ENCODE results near the gene TTYH2. TPM values are rescaled to one million over a fixed set of nuclear protein-coding genes. Genes with fewer than 3 reads are reported as not detected.

Gene TTYH2
- total RNA-seq, 3 donors from 2014 or later (not counting 1 experiment from before 2014, with no cell fraction given), result 4.3 to 7.9 (median 4.8) TPM

DNA sequence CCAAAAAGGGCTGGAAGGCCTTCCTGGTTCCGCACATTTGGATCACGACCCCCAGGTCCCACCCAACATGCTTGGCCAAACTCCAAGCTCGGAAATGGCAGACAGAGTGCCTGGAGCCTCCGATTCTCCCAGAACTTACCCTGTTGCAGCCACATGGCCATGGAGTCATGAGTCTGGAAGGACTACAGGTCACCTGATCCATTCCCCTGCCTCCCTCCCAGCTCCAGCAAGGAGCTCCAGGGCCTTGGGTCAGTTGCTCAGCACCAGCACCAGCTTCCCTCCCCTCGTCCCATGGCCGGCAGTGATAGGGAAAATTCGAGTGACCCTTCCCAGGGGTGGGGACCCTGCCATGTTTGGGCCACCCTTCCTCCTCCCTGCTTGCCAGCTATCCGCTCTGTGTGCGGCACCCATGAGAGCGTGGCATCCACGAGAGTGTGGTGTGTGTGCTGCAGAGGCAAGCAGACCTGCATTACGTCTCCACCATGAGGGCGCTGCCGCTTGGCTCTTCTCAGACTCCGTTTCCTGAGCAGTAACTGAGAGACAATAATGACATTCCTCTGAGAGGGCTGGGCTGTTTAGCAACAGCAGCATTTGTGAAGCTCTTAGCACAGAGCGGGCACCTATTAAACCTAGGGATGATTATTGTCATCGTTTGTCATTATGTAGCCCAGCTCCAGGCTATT is 31.2 kb upstream of the TTYH2 start:
- H3K4me3 ChIP-seq (ENCODE audit: low read length), result no peak overlapping the region
- intact Hi-C loops (cut with micrococcal nuclease), result no loop called here
- 90% methylated on average over 17 of the region's 17 CpGs for WGBS (ENCODE audit: insufficient coverage)
- no peaks in the 10 kb centered on the region for H3K36me3 ChIP-seq (ENCODE audit: control insufficient read depth, insufficient read depth, low read length)
- no peak for ATAC-seq
- H3K9me3 Mint-ChIP-seq, result no peaks in the 10 kb centered on the region
- peaks cover 9 to 14% of the 10 kb centered on the region in 2 donors for H3K27me3 Mint-ChIP-seq (ENCODE audit: low read depth in 2 of 2)
- H3K27ac ChIP-seq (ENCODE audit: low read length), result no peak overlapping the region
- no peaks in the 10 kb centered on the region for H3K4me1 ChIP-seq (ENCODE audit: control insufficient read depth, insufficient read depth, low read length)
- no peak overlapping the region for H3K27ac Mint-ChIP-seq
- H3K36me3 Mint-ChIP-seq, result no peaks in the 10 kb centered on the region
- DNase-seq, result no peak
- no peaks in the 10 kb centered on the region for H3K9me3 ChIP-seq (ENCODE audit: control insufficient read depth, insufficient read depth, low read length)
- no peak for TF ChIP-seq CTCF (IDR thresholded peaks at IDR 0.05)
- no peaks in the 10 kb centered on the region for H3K4me1 Mint-ChIP-seq
- no peaks in the 10 kb centered on the region for H3K27me3 ChIP-seq (ENCODE audit: control insufficient read depth, insufficient read depth, low read length)
- no peak overlapping the region for H3K4me3 Mint-ChIP-seq

DNA sequence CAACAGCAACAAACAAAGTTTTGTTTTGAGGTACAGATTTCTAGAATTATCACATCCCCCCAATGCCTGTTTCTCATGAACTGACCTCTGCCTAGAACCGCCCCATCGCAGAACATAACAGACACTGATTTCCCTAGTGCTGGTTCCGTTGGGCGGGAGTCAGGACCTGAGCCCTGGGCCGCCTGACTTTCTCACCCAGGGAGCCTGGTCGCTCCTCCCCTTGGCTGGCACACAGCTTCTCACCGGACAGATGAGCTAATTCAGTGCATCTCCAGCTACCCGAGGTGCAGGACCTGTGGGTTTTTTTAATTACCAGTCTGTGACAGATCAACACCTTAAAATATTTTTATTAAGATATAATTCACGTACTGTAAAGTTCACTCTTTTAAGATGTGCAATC is 30.0 kb upstream of the TTYH2 start:
- no peak overlapping the region for H3K27ac ChIP-seq (ENCODE audit: low read length)
- no peak overlapping the region for H3K4me3 Mint-ChIP-seq
- DNase-seq, result no peak
- no peak overlapping the region for H3K4me3 ChIP-seq (ENCODE audit: low read length)
- H3K36me3 Mint-ChIP-seq, result no peaks in the 10 kb centered on the region
- no peak for ATAC-seq
- intact Hi-C loops (cut with micrococcal nuclease), result no loop called here
- no peaks in the 10 kb centered on the region for H3K4me1 ChIP-seq (ENCODE audit: control insufficient read depth, insufficient read depth, low read length)
- no peaks in the 10 kb centered on the region for H3K4me1 Mint-ChIP-seq
- peaks cover 7 to 12% of the 10 kb centered on the region in 2 donors for H3K27me3 Mint-ChIP-seq (ENCODE audit: low read depth in 2 of 2)
- H3K27ac Mint-ChIP-seq, result no peak overlapping the region
- H3K27me3 ChIP-seq (ENCODE audit: control insufficient read depth, insufficient read depth, low read length), result no peaks in the 10 kb centered on the region
- no peaks in the 10 kb centered on the region for H3K36me3 ChIP-seq (ENCODE audit: control insufficient read depth, insufficient read depth, low read length)
- TF ChIP-seq CTCF (IDR thresholded peaks at IDR 0.05), result no peak
- 89% methylated on average over 9 of the region's 9 CpGs for WGBS (ENCODE audit: insufficient coverage)
- no peaks in the 10 kb centered on the region for H3K9me3 ChIP-seq (ENCODE audit: control insufficient read depth, insufficient read depth, low read length)
- no peaks in the 10 kb centered on the region for H3K9me3 Mint-ChIP-seq

GRCh38 chr17:74185571-74186185 is 27.7 kb upstream of the TTYH2 start:
- Histone ChIP-seq H3K4me3 (ENCODE audit: low read length) (no peak overlapping the region), H3K27ac (ENCODE audit: low read length) (no peak overlapping the region), H3K36me3 (ENCODE audit: control insufficient read depth, insufficient read depth, low read length) (no peaks in the 10 kb centered on the region), H3K4me1 (ENCODE audit: control insufficient read depth, insufficient read depth, low read length) (no peaks in the 10 kb centered on the region), H3K9me3 (ENCODE audit: control insufficient read depth, insufficient read depth, low read length) (no peaks in the 10 kb centered on the region), H3K27me3 (ENCODE audit: control insufficient read depth, insufficient read depth, low read length) (no peaks in the 10 kb centered on the region)
- Mint-ChIP-seq H3K27me3 (ENCODE audit: low read depth in 2 of 2) (peaks cover 5 to 10% of the 10 kb centered on the region in 2 donors), H3K36me3 (no peaks in the 10 kb centered on the region), H3K4me3 (no peak overlapping the region), H3K27ac (no peak overlapping the region), H3K4me1 (no peaks in the 10 kb centered on the region), H3K9me3 (no peaks in the 10 kb centered on the region)
- intact Hi-C loops (cut with micrococcal nuclease), result no loop called here
- 88% methylated on average over 6 of the region's 9 CpGs for WGBS (ENCODE audit: insufficient coverage)
- TF ChIP-seq CTCF (IDR thresholded peaks at IDR 0.05), result no peak
- ATAC-seq, result no peak
- DNase-seq, result no peak

Measured in natural killer cell (primary cell).